HG03342 (cell line): ENCODE measurements around the gene GRIK2.

Source experiments
- ATAC-seq: cut with Tn5 transposase; IDR thresholded peaks from one replicate; pipeline ENCODE4 v1.9.1; 2021; ENCODE audit warnings: mild to moderate bottlenecking, moderate library complexity; ENCODE audit not compliant: unreplicated experiment

GRIK2 gene

GRCh38 chr6:101534386-101534785 lies 140.9 kb downstream of the GRIK2 start:
- ATAC-seq = no peak

GRCh38 chr6:101534821-101535220 lies 141.3 kb downstream of the GRIK2 start:
- ATAC-seq = no peak

DNA sequence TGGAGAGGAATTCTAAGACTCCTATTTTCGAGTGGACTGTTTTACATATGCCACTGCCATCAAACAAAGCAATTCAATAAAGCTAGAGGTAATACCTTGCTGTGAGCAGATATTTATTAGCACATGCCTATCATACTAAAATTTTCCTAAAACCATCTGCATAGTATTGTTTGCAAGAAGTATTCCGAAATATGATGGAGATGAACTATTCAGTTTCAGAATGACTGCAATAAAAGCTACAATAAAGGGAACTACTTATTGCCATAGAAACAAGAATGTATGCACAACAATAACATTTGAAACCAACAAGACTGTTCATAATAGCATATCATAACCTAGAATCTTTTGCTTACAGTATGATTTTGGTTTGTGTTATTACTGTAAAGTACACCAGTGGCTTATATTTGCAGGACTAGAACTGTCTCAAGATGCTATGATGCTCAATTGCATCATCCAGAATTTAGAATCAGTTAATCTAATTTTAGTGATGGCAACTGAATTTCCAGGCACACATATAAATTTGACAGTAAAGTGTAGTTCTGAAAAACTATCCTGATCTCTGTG lies 144.3 kb downstream of the GRIK2 start:
- peak; percentile 76 for ATAC-seq

DNA sequence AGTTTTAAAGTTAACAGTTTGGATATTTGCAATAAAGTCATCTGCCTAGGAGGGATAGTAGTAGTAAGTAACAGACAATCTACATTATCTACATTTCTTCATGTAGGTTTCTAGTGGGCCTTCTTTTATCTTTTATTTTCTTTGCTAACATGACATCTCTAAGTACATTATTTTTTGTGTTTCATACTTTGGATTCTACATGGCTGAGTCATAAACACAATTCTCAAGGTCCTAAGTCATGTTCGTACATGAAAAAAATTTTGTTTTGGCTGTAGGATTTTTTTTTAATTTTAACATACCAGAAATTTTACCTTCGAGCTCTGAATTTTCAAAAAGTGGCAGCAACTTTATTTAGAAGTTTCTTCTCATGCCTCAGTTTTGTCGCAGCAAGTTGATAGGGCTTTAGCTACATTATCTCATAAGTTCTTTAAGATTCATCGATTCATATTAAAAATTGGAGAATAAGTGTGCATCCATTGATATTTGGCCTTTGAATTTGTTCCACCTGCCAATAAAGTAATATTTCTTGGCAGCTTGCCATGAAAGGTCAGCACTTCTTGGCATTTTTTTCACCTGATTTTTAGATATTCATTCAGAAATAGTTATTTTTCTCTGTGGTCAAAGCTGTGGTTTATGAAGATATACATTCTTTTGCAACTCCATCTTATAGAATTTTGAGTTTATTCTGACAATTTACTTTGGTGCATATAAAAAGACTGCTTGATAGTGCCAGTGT lies 146.2 kb downstream of the GRIK2 start:
- ATAC-seq = no peak

- ATAC-seq = no peak
Measured at GRCh38 chr6:101541894-101542293, 148.4 kb downstream of the GRIK2 start.

GRCh38 chr6:101543796-101544195 lies 150.3 kb downstream of the GRIK2 start:
- ATAC-seq = no peak

DNA sequence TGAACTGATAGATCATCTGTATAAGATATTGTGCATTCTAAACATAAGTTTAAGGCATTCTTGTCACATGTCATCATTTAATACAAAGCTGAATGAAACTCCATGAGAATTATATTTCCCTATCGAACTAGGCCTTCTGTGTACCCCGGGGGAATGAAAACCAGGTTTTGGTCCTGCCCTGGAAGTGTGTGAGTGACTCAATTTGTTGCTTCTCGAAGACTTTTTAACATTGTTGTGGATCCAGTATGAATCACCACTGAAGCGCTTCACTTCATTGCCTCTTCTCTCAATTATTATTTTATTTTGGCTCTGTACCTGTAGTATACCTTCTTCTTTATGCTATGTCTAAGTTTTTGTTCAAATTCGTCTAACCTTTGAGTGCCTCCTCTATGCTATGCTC lies 150.8 kb downstream of the GRIK2 start:
- no peak for ATAC-seq

DNA sequence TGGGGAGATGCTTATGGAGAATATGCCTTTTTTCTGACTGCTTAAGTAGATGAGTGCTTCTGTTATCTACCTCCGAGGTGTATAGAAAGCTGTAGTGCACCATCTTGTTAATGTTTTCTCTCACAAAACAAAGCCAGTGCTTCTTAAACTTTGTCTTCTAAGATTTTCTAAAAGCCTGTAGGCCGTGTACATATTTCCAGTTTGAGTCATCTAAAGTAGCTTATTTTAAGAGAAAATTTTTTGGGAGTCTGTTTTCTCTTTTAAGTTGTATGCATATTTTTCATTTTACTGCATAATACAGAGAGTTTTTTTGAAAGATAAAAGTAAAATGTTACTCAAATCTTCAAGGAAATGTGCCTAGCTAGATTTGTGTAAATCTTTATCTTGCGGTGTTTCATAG lies 151.7 kb downstream of the GRIK2 start:
- ATAC-seq = no peak

- no peak for ATAC-seq
Measured at GRCh38 chr6:101550451-101550850, 156.9 kb downstream of the GRIK2 start.

GRCh38 chr6:101554231-101554630 lies 160.7 kb downstream of the GRIK2 start:
- no peak for ATAC-seq

- no peak for ATAC-seq
Measured at GRCh38 chr6:101558712-101559111, 165.2 kb downstream of the GRIK2 start.

- ATAC-seq = no peak
Measured at GRCh38 chr6:101572627-101573026, 179.1 kb downstream of the GRIK2 start.

DNA sequence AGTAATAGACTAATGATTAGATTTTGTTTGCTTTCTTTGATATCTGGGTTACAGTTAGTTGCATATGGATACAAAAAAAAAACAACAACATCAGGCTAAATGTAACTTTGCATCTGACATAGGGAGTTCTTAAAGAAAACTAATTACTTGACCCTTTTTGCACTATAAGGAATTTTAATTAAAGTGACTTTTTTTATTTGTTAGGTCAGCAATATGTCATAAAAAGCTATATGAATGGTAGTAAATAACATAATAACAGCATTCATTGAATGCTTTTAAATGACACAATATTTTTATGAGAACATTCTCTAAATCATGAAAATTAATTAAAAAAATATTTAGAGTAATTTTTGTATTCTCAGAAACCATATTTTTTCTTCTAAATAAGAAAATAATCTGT lies 183.6 kb downstream of the GRIK2 start:
- no peak for ATAC-seq

- ATAC-seq = no peak
Measured at GRCh38 chr6:101578306-101578705, 184.8 kb downstream of the GRIK2 start.

DNA sequence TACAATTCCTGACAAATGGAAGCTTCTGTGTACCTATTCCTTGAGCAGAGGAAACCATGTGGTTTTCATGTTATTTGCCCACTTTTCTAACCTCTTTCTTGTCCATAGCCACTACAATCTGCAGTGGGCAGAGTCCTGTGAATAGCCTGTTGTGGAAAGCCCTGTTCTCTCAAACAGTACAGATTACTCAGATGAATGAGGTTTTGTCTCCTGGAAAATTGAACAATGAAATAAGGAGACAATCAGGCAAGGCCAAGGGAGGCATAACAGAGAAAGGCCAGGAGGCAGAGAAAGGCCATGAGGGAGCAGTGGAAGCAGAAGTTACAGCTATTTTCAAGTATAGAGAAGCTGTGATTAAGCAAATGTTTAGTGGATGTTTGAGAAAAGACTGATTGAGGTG lies 189.3 kb downstream of the GRIK2 start:
- ATAC-seq = no peak

- ATAC-seq = no peak
Measured at GRCh38 chr6:101585501-101585900, 192.0 kb downstream of the GRIK2 start.

DNA sequence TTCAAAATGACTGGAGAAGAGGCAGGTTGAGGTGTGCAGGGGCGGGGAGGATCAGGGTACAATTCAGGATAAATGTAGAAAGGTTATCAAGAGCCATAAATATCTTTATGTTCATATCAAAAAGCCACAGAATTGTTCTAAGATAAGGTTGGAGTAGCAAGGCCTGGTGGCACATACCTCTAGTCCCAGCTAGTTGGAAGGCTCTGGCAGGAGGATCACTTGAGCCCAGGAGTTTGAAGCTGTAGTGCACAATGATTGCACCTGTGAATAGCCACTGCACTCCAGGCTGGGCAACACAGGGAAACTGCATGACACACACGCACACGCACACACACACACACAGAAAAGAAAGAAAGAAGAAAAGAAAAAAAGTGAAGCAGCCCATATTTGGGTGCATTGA lies 194.8 kb downstream of the GRIK2 start:
- no peak for ATAC-seq

DNA sequence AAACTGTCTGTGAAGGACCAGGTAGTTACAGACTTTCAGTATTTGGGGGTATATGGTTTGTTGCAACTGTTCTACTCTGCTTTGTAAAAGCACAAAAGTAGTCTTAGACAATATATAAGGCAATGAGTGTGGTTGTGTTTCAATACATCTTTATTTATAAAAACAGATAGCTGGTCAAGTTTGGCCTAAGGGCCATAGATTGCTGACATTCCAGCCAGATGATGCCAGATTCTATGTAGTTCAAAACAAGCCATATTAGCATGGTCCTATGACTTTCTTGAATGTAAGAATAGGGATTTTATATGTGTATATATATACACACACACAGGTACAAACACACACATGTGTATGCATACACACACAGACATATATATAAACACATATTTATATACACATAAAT lies 201.8 kb downstream of the GRIK2 start:
- no peak for ATAC-seq

- no peak for ATAC-seq
Measured at GRCh38 chr6:101597693-101598092, 204.2 kb downstream of the GRIK2 start.

GRCh38 chr6:101605426-101605825 lies 211.9 kb downstream of the GRIK2 start:
- ATAC-seq = no peak

- peak; percentile 84 for ATAC-seq
Measured at GRCh38 chr6:101605874-101606273, 212.4 kb downstream of the GRIK2 start.

DNA sequence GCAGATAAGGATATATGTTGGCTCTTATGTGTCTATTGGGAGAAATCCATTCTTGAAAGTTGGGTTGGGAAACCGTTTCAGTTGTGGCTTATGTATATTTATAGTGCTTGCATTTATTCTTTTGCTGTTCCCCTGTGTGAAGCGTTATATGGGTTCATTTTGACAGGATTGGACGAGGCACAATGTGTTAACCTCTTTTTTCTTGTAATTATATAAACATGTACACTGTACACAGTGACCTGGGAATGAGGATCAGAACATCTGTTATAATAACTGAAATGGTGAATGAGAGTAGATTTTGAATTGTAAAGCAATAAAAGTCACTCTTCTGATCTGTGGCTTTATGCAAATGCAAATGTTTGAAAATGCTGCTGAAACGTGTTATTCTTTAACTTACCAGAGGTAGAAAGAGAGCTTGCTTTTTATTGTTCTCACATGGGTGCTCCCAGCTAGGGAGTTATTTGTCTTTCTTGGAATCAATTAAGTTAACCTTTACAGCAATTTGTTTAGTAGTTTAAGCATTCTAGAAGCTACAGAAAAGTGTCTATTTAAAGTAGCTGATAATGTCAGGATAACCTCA lies 213.7 kb downstream of the GRIK2 start:
- ATAC-seq = no peak

DNA sequence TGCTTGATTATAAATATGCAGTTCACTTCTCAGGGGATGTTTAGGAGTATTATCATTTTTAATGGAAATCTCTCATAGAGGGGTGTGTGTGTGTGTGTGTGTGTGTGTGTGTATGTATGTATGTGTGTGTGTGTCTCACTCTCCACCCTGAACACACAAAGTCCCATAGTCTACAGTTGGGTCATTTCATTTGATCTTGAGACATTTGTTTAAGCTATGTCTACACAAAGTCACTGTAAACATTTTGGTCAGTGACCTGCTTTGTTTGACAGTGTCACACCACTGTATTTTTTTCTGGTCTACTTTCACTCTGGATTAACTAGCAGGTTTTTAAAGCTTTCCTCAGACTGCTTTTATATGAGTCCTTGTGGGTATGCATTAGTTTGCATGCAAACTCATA lies 215.2 kb downstream of the GRIK2 start:
- ATAC-seq = no peak
